ENCODE results near the gene PAQR6. TPM values are rescaled to one million over a fixed set of nuclear protein-coding genes. Genes with fewer than 3 reads are reported as not detected.
A peak's percentile ranks its signal among the peaks of the same experiment; 100 is the strongest.

Gene PAQR6
- total and polyA plus RNA-seq, 10 of the 15 experiments (the other 5 are each of a cell fraction or from before 2014, with no cell fraction given): 0.42 to 4.5 (median 1.3) TPM

- intact Hi-C loops (cut with micrococcal nuclease; ENCODE audit: unreplicated experiment): no loop called here
- no peak for TF ChIP-seq ZBTB11 (CRISPR knock-in tag; IDR thresholded peaks at IDR 0.05)
- no peak for TF ChIP-seq TARDBP (IDR thresholded peaks at IDR 0.05; ENCODE audit: borderline replicate concordance)
- no peak for TF ChIP-seq EED (IDR thresholded peaks at IDR 0.05; ENCODE audit: low read depth)
- TF ChIP-seq SRF (IDR thresholded peaks at IDR 0.05; ENCODE audit: low read depth in 2 of 2, low read length in 2 of 2): no peak
- TF ChIP-seq PRDM15 (CRISPR knock-in tag; IDR thresholded peaks at IDR 0.05): no peak
- no peak for TF ChIP-seq BRCA1 (IDR thresholded peaks at IDR 0.05; ENCODE audit: low read depth, low read length)
- TF ChIP-seq CBX3 (IDR thresholded peaks at IDR 0.05; ENCODE audit: borderline replicate concordance, low read depth): no peak
- TF ChIP-seq BACH1 (IDR thresholded peaks at IDR 0.05; ENCODE audit: borderline replicate concordance): no peak
- no peak for TF ChIP-seq NBN (IDR thresholded peaks at IDR 0.05)
- no peak for TF ChIP-seq FOS (IDR thresholded peaks at IDR 0.05; ENCODE audit: borderline replicate concordance, extremely low read depth, insufficient read length)
- no peak for TF ChIP-seq ZBTB33 (IDR thresholded peaks at IDR 0.05)
- no peak for TF ChIP-seq CREM (IDR thresholded peaks at IDR 0.05; ENCODE audit: low read depth)
- TF ChIP-seq NFXL1 (IDR thresholded peaks at IDR 0.05; ENCODE audit: borderline replicate concordance): no peak
- no peak for TF ChIP-seq ZNF622 (IDR thresholded peaks at IDR 0.05)
- no peak for TF ChIP-seq CHD4 (IDR thresholded peaks at IDR 0.05)
- TF ChIP-seq SMAD1 (IDR thresholded peaks at IDR 0.05; ENCODE audit: low read depth, partially characterized antibody): no peak
- TF ChIP-seq YY1 (IDR thresholded peaks at IDR 0.05; ENCODE audit: low read depth, low read length): no peak
- TF ChIP-seq ZNF24 (IDR thresholded peaks at IDR 0.05): no peak
Observed at GRCh38 chr1:156266051-156266450, 18.2 kb upstream of the PAQR6 start.

More at GRCh38 chr1:156266051-156266450, 18.2 kb upstream of the PAQR6 start:
- Histone ChIP-seq H3K9ac (ENCODE audit: control insufficient read depth, insufficient read depth, low read length) (no peak overlapping the region), H2AFZ (ENCODE audit: control insufficient read depth, low read depth, low read length) (no peak overlapping the region), H3K4me1 (ENCODE audit: control insufficient read depth, insufficient read depth, low read length) (no peaks in the 10 kb centered on the region), H4K20me1 (ENCODE audit: control insufficient read depth, insufficient read depth) (no peaks in the 10 kb centered on the region), H3K27me3 (replicated peaks in 1 of 2; ENCODE audit: control insufficient read depth in 2 of 2, insufficient read depth in 2 of 2, low read length in 1 of 2) (no peaks in the 10 kb centered on the region), H3K27ac (ENCODE audit: control insufficient read depth, insufficient read depth) (no peak overlapping the region), H3K4me2 (ENCODE audit: control insufficient read depth, insufficient read depth) (no peak overlapping the region), H3K36me3 (ENCODE audit: control insufficient read depth in 2 of 2, insufficient read depth in 2 of 2, low read length in 1 of 2) (peaks cover 41 to 49% of the 10 kb centered on the region in 2 experiments), H3K4me3 (no peak overlapping the region), H3K79me2 (ENCODE audit: control insufficient read depth, insufficient read depth, low read length) (no peaks in the 10 kb centered on the region), H3K9me3 (replicated peaks; ENCODE audit: control insufficient read depth, insufficient read depth, low read length) (no peaks in the 10 kb centered on the region)
- ChIA-PET CTCF (no interaction called here), RAD21 (ENCODE audit: unreplicated experiment) (no interaction called here), POLR2A (no interaction called here), SMC1A (ENCODE audit: uncharacterized antibody, unreplicated experiment) (no interaction called here)
- no peak for FAIRE-seq
- no peak for ATAC-seq
- no peak for DNase-seq (ENCODE audit: low read depth, low spot score)
- WGBS (ENCODE audit: insufficient coverage, insufficient replicate concordance, low lambda C conversion rate, missing lambda C conversion rate): 93% methylated on average over 13 of the region's 13 CpGs
- in situ Hi-C loops (cut with MboI): no loop called here
- BruUV-seq (replicated peaks): TSS peak; percentile 53

Data from GM12878 (cell line).